Natural killer cell treated with Interleukin-12 subunit alpha and Interleukin-12 subunit beta and Interleukin-15 and Interleukin-18, amount 100 ng/mL, for 72 hours (primary cell): Measurements from ENCODE around the gene COG4. TPM values are rescaled to one million over a fixed set of nuclear protein-coding genes. Genes with fewer than 3 reads are reported as not detected.

Experiments used
- ATAC-seq, 2 donors: fragments of 150-1000 bp; cut with Tn5 transposase in 1 of 2; sonication (Bioruptor Pico), chemical (Tn5 transposase) in 1 of 2; 2 replicates each; pipeline ENCODE4 v1.10.0; 2021
- DNase-seq: peaks from one replicate; pipeline ENCODE4 v3.0.0; 2022; ENCODE audit warnings: low spot score
- H3K27ac Mint-ChIP-seq, 2 donors: 1 replicate in 1 of 2; 2 replicates in 1 of 2; pipeline ENCODE4 v1.8.0; 2022; ENCODE audit warnings: mixed read lengths in 2 of 2, mild to moderate bottlenecking in 1 of 2, moderate library complexity in 1 of 2
- H3K27me3 Mint-ChIP-seq, 2 donors: 1 replicate in 1 of 2; 2 replicates in 1 of 2; pipeline ENCODE4 v1.8.0; 2022; ENCODE audit warnings: mixed read lengths in 2 of 2
- H3K36me3 Mint-ChIP-seq: one replicate; pipeline ENCODE4 v1.8.0; 2022; ENCODE audit warnings: mixed read lengths
- H3K4me1 Mint-ChIP-seq, 2 donors: 1 replicate in 1 of 2; 2 replicates in 1 of 2; pipeline ENCODE4 v1.8.0; 2022; ENCODE audit warnings: low read depth in 2 of 2, mixed read lengths in 2 of 2, mild to moderate bottlenecking in 1 of 2
- H3K4me3 Mint-ChIP-seq: one replicate; pipeline ENCODE4 v1.8.0; 2022; ENCODE audit warnings: mixed read lengths
- H3K9me3 Mint-ChIP-seq: 2 replicates; pipeline ENCODE4 v1.8.0; 2022; ENCODE audit warnings: mixed read lengths
- total RNA-seq, 2 donors: library from RNA; stranded (reverse); gene quantifications; one replicate each; pipeline ENCODE4 v1.2.3, GENCODE V29; 2022

The COG4 gene
- 10 to 100 TPM; 39.5 to 54.8 TPM for total RNA-seq

DNA sequence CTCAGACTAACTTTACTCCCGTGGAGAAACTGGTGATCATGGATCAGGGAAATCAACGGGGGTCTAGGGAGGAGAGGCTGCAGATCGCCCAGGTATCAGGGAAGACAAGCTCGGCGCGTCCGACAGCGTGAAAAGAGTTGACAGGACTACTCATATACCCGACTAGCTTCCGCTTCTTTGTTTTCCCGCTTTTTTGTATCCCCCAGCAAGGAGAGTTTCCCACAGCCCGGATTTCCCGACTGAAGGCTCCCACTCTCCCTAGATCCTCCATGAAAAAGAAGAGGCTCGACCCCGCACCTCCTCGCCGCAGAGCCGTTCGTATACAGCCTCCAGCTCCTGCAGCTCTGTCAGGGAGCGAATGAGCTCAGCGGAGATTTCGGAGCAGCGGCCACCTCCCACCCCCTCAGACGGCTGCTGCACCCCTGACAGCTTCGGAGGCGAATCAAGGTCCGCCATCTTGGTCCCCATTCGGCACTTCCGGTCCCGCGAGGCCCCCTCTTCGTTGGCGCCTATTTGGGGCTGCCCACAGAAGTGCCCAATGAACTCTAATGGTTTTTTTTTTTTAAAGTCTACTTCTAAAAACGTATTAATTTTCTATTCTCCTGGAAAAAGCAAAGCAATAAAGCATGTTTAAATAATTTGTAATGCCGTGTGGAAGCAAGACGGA lies at the start of gene COG4:
Gene COG4 (minus strand): TSS at position 479 of the 667 bp plus-strand sequence. CDS start 11 bp downstream, at position 468.
- Mint-ChIP-seq H3K4me1 (peaks cover 48 to 54% of the 10 kb centered on the region in 2 donors), H3K27ac (peak within 1 kb of the TSS; percentile 99 to 100), H3K36me3 (peaks cover 33% of the 10 kb centered on the region), H3K4me3 (peak within 1 kb of the TSS; percentile 99), H3K27me3 (no peaks in the 10 kb centered on the region), H3K9me3 (no peaks in the 10 kb centered on the region)
- ATAC-seq (peak; percentile 86 to 93), DNase-seq (peak; percentile 93)

DNA sequence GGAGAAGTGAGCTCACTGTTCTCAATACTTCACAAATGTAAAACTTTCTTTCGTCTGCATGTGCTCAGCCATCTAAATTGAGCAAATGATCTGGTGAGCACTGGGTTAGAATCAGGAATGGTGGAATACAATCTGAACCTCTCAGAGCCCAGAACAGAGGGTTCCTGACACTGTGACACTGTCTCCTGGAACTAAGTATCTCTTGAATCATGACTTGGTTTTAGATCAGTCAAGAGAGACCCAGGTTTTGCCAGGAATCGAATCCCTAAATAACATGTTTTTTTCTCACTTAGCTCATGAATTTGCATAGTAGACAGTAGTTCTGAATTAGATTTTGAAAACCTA lies 49.5 kb upstream of the COG4 start:
- DNase-seq (no peak), ATAC-seq (no peak)
- H3K4me3 Mint-ChIP-seq, result no peak overlapping the region
- H3K27ac Mint-ChIP-seq, result peak overlapping the region in 1 of 2 donors; percentile 31
- H3K36me3 Mint-ChIP-seq, result peaks cover 32% of the 10 kb centered on the region
- H3K9me3 Mint-ChIP-seq, result no peaks in the 10 kb centered on the region
- no peaks in the 10 kb centered on the region for H3K27me3 Mint-ChIP-seq
- H3K4me1 Mint-ChIP-seq, result peaks cover 12 to 14% of the 10 kb centered on the region in 2 donors

GRCh38 chr16:70572050-70572925 lies 48.9 kb upstream of the COG4 start:
- H3K4me3 Mint-ChIP-seq, result no peak overlapping the region
- peaks cover 34% of the 10 kb centered on the region for H3K36me3 Mint-ChIP-seq

DNA sequence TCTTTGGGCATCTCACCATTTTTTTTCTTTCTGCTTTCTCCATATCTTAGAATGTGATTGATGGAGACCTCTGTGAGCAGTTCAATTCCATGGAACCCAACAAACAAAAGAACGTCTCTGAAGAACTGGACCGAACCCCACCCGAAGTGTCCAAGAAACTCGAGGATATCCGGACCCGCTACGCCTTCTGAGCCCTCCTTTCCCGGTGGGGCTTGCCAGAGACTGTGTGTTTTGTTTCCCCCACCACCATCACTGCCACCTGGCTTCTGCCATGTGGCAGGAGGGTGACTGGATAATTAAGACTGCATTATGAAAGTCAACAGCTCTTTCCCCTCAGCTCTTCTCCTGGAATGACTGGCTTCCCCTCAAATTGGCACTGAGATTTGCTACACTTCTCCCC lies 48.3 kb upstream of the COG4 start:
- H3K9me3 Mint-ChIP-seq, result no peaks in the 10 kb centered on the region
- no peaks in the 10 kb centered on the region for H3K27me3 Mint-ChIP-seq
- ATAC-seq (no peak), DNase-seq (no peak)
- peaks cover 11 to 18% of the 10 kb centered on the region in 2 donors for H3K4me1 Mint-ChIP-seq
- no peak overlapping the region for H3K4me3 Mint-ChIP-seq
- H3K27ac Mint-ChIP-seq, result peak overlapping the region in 1 of 2 donors; percentile 50
- H3K36me3 Mint-ChIP-seq, result peaks cover 39% of the 10 kb centered on the region

More at GRCh38 chr16:70572050-70572925, 48.9 kb upstream of the COG4 start:
- H3K27ac Mint-ChIP-seq, result peak overlapping the region in 1 of 2 donors; percentile 50
- ATAC-seq, result no peak
- H3K4me1 Mint-ChIP-seq, result peaks cover 12 to 14% of the 10 kb centered on the region in 2 donors
- H3K9me3 Mint-ChIP-seq, result no peaks in the 10 kb centered on the region
- no peak for DNase-seq
- H3K27me3 Mint-ChIP-seq, result no peaks in the 10 kb centered on the region

GRCh38 chr16:70570967-70571570 lies 47.7 kb upstream of the COG4 start:
- Mint-ChIP-seq H3K4me1 (peaks cover 6 to 13% of the 10 kb centered on the region in 2 donors), H3K9me3 (no peaks in the 10 kb centered on the region), H3K27ac (no peak overlapping the region), H3K4me3 (no peak overlapping the region), H3K27me3 (no peaks in the 10 kb centered on the region), H3K36me3 (peaks cover 39% of the 10 kb centered on the region)
- ATAC-seq (no peak), DNase-seq (no peak)

GRCh38 chr16:70569752-70570151 lies 46.4 kb upstream of the COG4 start:
- DNase-seq, result no peak
- H3K9me3 Mint-ChIP-seq, result no peaks in the 10 kb centered on the region
- no peak for ATAC-seq
- no peaks in the 10 kb centered on the region for H3K27me3 Mint-ChIP-seq
- peaks cover 6 to 12% of the 10 kb centered on the region in 2 donors for H3K4me1 Mint-ChIP-seq
- H3K4me3 Mint-ChIP-seq, result no peak overlapping the region
- peaks cover 47% of the 10 kb centered on the region for H3K36me3 Mint-ChIP-seq
- H3K27ac Mint-ChIP-seq, result no peak overlapping the region

DNA sequence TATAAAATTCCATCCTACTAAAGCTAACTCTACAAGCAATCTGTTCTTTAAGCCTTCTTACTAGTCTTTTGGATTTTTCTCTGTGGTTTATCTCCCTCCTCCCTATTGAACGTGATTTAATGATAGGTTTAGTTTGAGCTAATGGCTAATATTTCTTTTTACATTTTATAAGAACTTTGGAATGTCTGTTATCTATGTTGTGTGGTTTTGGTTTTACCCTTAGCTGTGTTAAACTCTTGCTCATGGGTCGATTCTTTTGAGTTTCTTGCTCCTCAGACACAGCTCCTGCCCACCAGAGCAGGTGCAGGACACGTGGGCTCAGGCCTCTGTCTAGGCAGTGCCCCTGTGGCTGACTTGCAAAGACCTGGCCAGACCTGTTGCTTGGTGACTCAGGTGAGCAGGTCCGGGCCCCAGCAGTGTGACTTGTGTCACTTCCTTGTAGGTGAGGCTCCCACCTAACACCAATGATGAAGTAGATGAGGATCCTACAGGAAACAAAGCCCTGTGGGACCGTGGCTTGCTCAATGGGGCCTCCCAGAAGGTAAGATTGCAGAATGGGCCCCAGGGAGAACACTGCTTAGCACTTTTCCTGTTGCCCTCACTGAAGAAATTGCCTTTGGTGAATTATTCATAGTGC lies 45.4 kb upstream of the COG4 start:
- ATAC-seq (no peak), DNase-seq (no peak)
- peaks cover 5 to 10% of the 10 kb centered on the region in 2 donors for H3K4me1 Mint-ChIP-seq
- no peaks in the 10 kb centered on the region for H3K27me3 Mint-ChIP-seq
- H3K4me3 Mint-ChIP-seq, result no peak overlapping the region
- peak overlapping the region in 1 of 2 donors; percentile 32 for H3K27ac Mint-ChIP-seq
- peaks cover 49% of the 10 kb centered on the region for H3K36me3 Mint-ChIP-seq
- H3K9me3 Mint-ChIP-seq, result no peaks in the 10 kb centered on the region

DNA sequence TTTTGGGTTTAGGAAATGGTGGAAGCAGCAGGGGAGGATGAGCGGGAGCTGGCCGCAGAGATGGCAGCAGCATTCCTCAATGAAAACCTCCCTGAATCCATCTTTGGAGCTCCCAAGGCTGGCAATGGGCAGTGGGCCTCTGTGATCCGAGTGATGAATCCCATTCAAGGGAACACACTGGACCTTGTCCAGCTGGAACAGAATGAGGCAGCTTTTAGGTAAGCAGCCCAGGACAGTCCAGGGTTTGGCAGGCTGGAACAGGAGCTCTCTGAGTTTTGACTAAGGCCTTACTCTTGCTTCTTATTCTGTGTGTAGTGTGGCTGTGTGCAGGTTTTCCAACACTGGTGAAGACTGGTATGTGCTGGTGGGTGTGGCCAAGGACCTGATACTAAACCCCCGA lies 41.7 kb upstream of the COG4 start:
- no peak for DNase-seq
- H3K4me1 Mint-ChIP-seq, result peaks cover 0 to 9% of the 10 kb centered on the region in 2 donors
- no peaks in the 10 kb centered on the region for H3K9me3 Mint-ChIP-seq
- no peaks in the 10 kb centered on the region for H3K27me3 Mint-ChIP-seq
- H3K27ac Mint-ChIP-seq, result no peak overlapping the region
- H3K36me3 Mint-ChIP-seq, result peaks cover 43% of the 10 kb centered on the region
- H3K4me3 Mint-ChIP-seq, result no peak overlapping the region
- ATAC-seq, result no peak

- ATAC-seq, result no peak
- Mint-ChIP-seq H3K27ac (no peak overlapping the region), H3K4me1 (peaks cover 0 to 9% of the 10 kb centered on the region in 2 donors), H3K36me3 (peaks cover 43% of the 10 kb centered on the region), H3K27me3 (no peaks in the 10 kb centered on the region), H3K9me3 (no peaks in the 10 kb centered on the region), H3K4me3 (no peak overlapping the region)
- DNase-seq, result no peak
Observed at GRCh38 chr16:70563636-70564035, 40.3 kb upstream of the COG4 start.

GRCh38 chr16:70561623-70562022 lies 38.3 kb upstream of the COG4 start:
- Mint-ChIP-seq H3K27me3 (no peaks in the 10 kb centered on the region), H3K36me3 (peaks cover 49% of the 10 kb centered on the region), H3K4me3 (no peak overlapping the region), H3K4me1 (peaks cover 0 to 2% of the 10 kb centered on the region in 2 donors), H3K27ac (no peak overlapping the region), H3K9me3 (no peaks in the 10 kb centered on the region)
- DNase-seq (no peak), ATAC-seq (no peak)

GRCh38 chr16:70556063-70556462 lies 32.7 kb upstream of the COG4 start:
- H3K36me3 Mint-ChIP-seq, result peaks cover 42% of the 10 kb centered on the region
- no peaks in the 10 kb centered on the region for H3K27me3 Mint-ChIP-seq
- no peak for ATAC-seq
- no peak for DNase-seq
- H3K9me3 Mint-ChIP-seq, result no peaks in the 10 kb centered on the region
- no peak overlapping the region for H3K27ac Mint-ChIP-seq
- peaks cover 0 to 8% of the 10 kb centered on the region in 2 donors for H3K4me1 Mint-ChIP-seq
- H3K4me3 Mint-ChIP-seq, result no peak overlapping the region

DNA sequence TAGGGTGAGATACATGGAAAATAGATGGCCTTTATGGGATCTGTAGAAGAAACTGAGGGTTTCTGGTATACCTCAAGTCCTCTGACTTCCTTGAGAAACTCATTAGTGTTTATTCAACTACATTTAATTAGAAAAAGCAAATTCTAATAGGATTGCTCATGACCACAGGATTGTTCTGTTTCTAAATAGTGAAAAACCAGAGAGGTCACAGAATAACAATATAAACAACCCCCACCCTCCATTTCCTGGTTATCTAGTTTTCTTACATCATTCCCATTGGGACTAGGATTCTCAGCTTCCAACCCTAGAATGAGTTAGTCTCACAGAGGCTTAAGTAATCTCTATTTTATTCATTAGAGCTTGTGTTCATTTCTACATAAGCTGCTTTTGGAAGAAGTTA lies 30.3 kb upstream of the COG4 start:
- Mint-ChIP-seq H3K4me3 (no peak overlapping the region), H3K27me3 (no peaks in the 10 kb centered on the region), H3K4me1 (peaks cover 6 to 10% of the 10 kb centered on the region in 2 donors), H3K27ac (no peak overlapping the region), H3K36me3 (peaks cover 49% of the 10 kb centered on the region), H3K9me3 (no peaks in the 10 kb centered on the region)
- DNase-seq (no peak), ATAC-seq (no peak)

DNA sequence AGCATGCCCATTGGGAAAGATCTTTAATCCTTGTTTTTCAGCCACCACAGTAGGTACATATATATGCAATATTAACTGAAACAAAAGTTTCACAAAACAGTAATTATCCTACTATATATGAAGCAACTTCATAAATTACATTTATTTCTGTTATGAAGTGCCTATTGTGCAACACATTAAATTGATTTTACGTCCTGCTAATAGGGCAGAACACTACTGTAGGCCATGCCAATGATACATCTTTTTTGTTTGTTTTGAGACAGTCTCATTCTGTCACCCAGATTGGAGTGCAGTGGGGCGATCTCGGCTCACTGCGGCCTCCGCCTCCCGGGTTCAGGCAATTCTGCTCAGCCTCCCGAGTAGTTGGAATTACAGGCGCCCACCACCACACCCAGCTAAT lies 29.3 kb upstream of the COG4 start:
- H3K27me3 Mint-ChIP-seq, result no peaks in the 10 kb centered on the region
- H3K4me1 Mint-ChIP-seq, result peaks cover 12 to 18% of the 10 kb centered on the region in 2 donors
- H3K9me3 Mint-ChIP-seq, result no peaks in the 10 kb centered on the region
- no peak overlapping the region for H3K27ac Mint-ChIP-seq
- ATAC-seq, result no peak
- no peak overlapping the region for H3K4me3 Mint-ChIP-seq
- H3K36me3 Mint-ChIP-seq, result peaks cover 51% of the 10 kb centered on the region
- no peak for DNase-seq
